ENCODE results near the gene FBXO7.

GRCh38 chr22:32532820-32533128 lies 58.2 kb downstream of the FBXO7 start:
- TF ChIP-seq CTCF (IDR thresholded peaks at IDR 0.05; ENCODE audit: insufficient read depth, low read length, poor library complexity, severe bottlenecking): no peak
- no peak for TF ChIP-seq EZH2phosphoT487 (conservative IDR thresholded peaks at IDR 0.05; ENCODE audit: low read length)
